Measurements from ENCODE around the gene OLFML1.
A peak's percentile ranks its signal among the peaks of the same experiment; 100 is the strongest.

OLFML1 gene

DNA sequence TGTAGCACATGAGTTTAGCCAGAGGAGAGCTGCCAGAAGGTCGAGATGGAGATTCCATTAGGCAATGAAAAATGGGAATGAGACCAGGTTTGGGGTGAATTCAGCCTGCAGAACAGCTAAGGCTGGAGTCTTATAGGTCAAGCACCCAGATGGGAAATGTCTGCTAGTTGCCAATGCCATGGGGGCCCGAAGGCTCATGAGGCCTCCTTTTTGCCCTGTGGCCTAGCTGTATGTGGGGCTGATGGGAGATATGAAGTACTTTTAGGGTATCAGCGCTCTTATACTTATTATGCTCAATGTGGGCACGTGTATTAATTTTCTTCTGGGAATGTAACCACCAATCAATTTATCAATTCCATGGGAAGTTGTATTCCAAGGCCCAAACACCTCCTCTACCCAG is 37.2 kb downstream of the OLFML1 start:
- Histone ChIP-seq H3K4me3 (no peak overlapping the region), H3K27ac (peak overlapping the region in 1 of 2 donors; percentile 50)
- no peak for TF ChIP-seq CTCF (IDR thresholded peaks at IDR 0.05)

DNA sequence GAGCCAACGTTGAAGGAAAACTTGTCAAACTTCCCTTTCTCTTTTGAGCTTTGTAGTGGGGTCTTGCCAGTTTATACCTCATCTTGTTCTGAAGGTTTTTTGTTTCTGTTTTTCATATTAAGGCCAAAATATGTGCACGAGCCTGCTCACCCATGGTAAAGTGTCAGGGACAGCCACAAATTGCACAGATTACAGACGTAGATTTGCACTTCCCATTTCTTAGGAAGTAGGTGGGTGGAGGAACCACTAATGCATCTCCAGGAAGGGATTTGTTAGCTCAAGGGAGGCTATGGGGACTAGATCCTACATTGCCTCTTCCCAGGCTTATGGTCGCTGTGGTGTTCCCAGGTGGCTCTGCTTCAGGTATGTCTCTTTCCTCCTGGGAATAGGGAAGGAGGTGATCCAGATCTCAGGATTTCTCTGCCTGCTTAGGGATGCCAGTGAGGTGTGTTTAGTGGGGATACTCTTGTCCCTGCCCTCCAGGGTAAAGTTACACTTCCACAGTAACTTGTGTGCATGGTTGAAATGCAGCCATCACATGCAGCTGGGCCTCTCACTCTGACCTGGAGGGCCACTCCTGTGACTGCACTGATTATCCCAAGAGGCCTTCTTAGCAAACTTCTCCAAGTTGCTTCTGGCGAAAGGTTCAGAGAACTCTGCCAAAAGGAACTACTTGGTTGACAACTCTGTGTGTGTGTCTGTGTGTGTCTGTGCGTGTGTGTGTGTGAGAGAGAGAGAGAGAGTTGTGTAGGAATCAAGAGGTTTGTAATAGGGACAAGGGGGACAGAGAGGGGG is 38.3 kb downstream of the OLFML1 start:
- peak overlapping the region in 1 of 2 donors; percentile 45 for H3K27ac ChIP-seq
- TF ChIP-seq CTCF (IDR thresholded peaks at IDR 0.05), result no peak
- no peak overlapping the region for H3K4me3 ChIP-seq
- DNase-seq (ENCODE audit: low spot score), result peak; percentile 16

More for the DNA sequence above, 37.2 kb downstream of the OLFML1 start:
- peak; percentile 68 for DNase-seq (ENCODE audit: low spot score)

DNA sequence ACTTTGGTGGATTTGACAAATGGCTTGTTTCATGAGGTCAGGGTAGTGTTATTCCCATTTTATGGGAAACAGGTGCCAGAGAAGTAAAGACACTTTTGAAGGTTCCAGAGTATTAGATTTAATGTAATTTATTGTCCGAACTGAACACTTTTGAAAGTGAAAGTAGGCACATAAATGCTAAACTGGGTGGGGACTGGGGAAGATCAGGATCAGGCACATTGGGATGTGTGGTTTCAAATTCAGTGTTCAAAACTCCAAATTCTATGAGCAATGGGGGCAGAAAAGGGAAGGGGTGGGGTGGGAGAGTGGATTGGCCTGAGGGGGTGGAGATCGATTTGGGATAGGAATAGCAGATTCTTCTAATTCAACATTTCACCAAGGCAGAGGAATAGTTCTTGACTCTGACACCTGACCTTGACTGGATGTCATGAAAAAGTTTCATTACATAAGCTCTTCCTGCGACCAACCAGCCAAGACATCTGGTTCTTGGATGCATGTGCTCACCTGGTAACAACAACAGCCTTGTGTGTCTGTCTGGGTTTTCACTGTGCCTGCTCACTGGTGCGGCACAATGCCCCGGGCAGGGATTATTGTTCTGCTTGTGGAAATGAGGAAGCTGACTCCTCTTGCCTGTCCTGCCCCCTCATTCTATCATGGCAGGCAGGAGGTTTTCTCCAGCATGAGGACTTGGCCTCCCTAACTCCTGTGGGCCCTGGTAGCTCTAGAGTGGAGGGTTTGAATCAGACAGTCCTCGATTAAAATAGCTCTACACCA is 39.3 kb downstream of the OLFML1 start:
- Histone ChIP-seq H3K4me3 (peak overlapping the region; percentile 49), H3K27ac (peak overlapping the region in 1 of 2 donors; percentile 45)
- TF ChIP-seq CTCF (IDR thresholded peaks at IDR 0.05), result no peak
- DNase-seq (ENCODE audit: low spot score), result no peak

DNA sequence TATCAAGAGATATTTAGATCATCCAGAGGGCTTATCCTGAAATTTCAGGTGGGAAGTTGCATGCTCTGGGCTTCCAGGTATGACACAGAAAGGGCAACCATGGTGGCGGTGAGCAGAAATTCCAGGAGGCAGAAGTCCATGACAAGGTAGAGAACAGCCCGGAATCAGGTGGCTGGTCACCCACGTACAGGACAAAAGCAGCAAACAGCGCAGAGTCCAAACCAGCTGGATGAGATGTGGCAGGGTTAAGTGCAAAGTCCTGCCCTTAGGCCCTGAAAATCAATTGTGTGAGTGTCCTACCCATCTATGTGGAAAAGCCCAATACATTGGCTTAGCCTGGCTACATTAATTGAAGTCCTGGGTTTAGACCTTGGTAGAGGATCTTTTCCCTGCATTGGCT is 40.1 kb downstream of the OLFML1 start:
- Histone ChIP-seq H3K4me3 (no peak overlapping the region), H3K27ac (no peak overlapping the region)
- no peak for TF ChIP-seq CTCF (IDR thresholded peaks at IDR 0.05)
- DNase-seq (ENCODE audit: low spot score), result no peak

- Histone ChIP-seq H3K4me3 (no peak overlapping the region), H3K27ac (no peak overlapping the region)
- no peak for TF ChIP-seq CTCF (IDR thresholded peaks at IDR 0.05)
- no peak for DNase-seq (ENCODE audit: low spot score)
These were observed 41.7 kb downstream of the OLFML1 start for GRCh38 chr11:7527029-7527428.

DNA sequence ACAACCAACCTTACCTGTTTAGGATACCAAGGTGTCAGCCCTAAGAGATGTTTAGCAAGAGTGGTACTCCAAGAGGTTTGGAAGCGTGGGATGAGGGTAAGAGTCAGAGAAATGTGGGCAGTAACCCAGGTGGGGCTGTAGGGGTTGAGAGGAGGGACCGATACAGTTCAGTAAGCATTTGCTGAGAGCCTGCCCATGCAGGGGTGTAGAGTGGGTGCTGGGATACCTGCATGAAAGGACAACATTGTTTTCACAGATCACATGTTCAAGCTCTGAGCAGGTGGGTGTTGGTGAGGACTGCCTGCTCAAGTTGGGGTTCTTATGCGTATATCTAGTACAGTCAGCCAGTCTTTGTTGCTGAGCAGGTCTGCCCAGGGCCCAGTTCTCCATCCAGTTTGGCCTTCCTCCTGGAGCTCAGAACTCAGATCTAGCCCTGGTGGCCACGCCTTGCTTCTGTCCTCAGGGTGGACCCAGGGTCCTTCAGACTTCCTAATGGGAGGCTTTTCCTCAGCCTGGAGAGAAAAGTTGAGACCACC is 43.3 kb downstream of the OLFML1 start:
- TF ChIP-seq CTCF (IDR thresholded peaks at IDR 0.05), result no peak
- Histone ChIP-seq H3K27ac (no peak overlapping the region), H3K4me3 (no peak overlapping the region)
- no peak for DNase-seq (ENCODE audit: low spot score)
